NK-92 (cell line): ENCODE measurements around the gene COL17A1.

Experiments
- DNase-seq: peaks from one replicate; lab custom pipeline; 2025; ENCODE audit not compliant: unreplicated experiment; lab: John Stamatoyannopoulos, UW

COL17A1 gene

DNA sequence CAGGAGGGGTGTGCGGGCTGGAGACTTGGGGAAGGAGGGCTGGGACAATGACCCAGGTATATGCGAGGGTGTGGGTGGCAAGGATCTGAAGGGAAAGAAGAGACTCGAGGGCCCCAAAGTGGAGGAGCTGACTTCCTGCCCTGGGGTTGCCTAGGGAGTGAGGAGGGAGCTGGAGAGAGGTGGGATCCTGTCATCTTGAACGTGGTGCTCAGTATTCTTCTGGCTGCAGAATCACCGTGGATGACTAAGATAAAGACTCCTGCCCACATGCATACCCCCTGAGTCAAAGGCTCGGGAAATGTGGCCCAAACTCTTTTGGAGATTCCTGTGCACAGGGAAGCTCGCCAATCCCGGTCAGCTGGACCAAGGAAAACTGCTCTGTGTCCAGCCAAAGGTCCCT is 31.2 kb downstream of the COL17A1 start:
- no peak for DNase-seq

DNA sequence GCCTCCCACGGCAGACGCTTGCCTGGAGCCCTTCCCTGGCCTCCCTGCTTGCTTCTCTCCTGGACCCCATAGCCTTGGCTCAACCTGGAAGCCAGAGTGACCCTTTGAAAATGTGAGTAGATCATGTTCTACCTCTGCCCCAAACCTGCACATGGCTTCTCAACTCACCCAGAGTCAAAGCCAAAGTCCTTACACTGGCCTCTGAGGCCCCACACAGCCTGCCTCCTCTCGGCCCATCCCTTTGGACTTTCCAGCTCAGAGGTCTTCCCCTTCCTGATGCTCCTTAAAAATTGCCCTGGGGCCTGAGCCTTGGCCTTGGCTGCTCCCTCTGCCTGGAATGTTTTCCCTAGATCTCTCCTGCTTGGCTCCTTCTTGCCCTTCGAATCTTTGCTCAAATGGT is 32.5 kb downstream of the COL17A1 start:
- no peak for DNase-seq

GRCh38 chr10:104052431-104052830 is 33.2 kb downstream of the COL17A1 start:
- DNase-seq, result no peak

DNA sequence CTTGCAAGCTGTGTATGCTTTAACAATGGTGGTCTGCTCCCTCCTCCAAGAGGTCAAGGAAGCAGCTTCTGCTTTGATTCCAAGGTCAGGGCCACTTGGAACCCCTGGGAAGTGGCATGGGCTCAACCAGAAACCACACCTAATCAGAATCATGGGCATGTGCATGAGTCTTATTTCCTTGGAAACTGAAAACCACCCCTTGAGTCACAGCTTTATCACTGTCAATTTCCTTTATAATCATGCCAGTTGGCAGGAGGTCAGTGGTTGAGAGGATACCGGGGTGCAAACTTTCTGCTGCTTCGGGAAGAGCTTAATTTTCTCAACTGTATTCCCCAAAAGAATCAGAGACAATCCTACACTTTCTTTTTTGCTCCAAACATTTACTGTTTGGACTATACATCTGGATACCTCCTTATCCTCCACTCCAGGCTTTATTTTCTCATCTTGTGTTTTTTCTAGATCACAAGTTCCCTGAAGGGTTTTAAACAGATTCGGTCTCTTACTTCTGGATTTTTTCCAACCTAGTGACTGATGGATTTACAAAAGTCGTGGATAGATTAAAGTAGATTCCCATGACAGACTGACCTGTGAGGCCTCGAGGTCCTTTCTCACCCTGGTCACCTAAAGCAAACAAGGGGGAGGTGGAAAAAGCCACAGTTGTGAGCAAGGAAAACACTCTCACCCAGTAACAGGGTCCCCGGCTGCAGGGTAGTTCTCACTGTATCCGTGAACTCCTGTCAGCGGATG is 36.0 kb downstream of the COL17A1 start:
- no peak for DNase-seq

- no peak for DNase-seq
Observed at GRCh38 chr10:104046651-104047050, 39.0 kb downstream of the COL17A1 start.

DNA sequence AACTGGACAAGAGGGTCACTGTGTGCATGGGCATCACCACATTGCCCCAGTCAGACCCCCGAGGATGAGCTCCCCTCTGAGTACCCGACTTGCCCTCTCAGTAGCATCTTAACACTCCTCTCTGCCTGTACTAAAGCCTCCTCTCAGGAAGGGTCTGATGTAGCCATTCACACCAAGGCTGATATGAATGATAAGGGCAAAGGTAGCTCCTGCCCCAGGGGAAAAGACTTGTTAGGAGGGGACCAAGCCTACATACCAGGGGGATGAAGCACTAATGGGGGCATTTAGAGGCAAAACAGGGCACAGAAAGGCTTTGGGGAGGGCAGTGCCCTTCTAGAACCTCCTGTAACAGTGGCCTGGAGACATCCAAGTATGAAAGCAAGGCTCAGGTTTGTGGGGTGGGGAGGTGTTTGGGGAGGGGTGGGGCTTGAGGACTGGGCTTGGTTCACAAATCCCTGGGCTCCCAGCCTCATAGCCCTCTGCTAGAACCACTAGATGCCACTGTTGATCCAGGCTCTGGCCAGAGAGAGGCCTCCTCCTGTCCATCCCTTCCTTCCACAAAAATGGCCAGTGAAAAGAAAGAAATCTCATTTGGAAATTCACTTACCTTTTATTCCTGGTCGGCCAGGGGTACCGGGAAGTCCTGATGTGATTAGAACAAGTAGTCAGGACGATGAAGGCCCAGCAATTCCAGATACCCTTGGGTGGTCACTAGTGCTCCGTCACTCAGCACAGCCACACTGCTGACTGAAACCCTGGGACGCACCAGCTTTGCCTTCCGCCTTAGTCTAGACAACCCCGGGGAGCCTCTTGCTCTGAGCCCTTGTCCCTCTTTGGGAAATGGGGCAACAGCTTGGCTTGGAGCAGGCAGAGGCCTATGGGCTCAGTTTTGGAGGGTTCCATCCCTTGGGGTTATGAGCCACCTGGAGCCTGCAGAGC is 40.3 kb downstream of the COL17A1 start:
- DNase-seq, result no peak

DNA sequence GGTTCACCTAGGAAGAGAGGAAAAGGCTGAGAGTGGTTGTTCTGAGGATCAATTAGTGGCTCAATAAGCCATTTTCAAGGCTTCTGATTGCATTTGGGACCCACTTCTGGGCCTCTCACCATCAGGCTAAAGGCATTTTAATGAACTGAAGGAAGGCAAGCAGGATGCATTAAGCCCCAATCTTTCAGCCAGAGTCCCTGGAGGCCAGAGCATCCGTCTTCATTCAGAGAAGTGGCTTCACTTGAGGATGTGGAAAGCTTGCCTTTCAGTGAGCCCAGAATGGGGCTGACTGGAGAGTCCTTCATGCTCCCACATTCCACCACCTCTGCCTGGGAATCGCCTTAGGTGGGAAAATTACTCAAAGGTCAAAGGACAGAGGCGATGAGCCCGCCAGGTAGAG is 41.8 kb downstream of the COL17A1 start:
- DNase-seq, result no peak

- no peak for DNase-seq
Observed at GRCh38 chr10:104043185-104043830, 42.4 kb downstream of the COL17A1 start.

GRCh38 chr10:104041891-104042535 is 43.7 kb downstream of the COL17A1 start:
- DNase-seq, result no peak

DNA sequence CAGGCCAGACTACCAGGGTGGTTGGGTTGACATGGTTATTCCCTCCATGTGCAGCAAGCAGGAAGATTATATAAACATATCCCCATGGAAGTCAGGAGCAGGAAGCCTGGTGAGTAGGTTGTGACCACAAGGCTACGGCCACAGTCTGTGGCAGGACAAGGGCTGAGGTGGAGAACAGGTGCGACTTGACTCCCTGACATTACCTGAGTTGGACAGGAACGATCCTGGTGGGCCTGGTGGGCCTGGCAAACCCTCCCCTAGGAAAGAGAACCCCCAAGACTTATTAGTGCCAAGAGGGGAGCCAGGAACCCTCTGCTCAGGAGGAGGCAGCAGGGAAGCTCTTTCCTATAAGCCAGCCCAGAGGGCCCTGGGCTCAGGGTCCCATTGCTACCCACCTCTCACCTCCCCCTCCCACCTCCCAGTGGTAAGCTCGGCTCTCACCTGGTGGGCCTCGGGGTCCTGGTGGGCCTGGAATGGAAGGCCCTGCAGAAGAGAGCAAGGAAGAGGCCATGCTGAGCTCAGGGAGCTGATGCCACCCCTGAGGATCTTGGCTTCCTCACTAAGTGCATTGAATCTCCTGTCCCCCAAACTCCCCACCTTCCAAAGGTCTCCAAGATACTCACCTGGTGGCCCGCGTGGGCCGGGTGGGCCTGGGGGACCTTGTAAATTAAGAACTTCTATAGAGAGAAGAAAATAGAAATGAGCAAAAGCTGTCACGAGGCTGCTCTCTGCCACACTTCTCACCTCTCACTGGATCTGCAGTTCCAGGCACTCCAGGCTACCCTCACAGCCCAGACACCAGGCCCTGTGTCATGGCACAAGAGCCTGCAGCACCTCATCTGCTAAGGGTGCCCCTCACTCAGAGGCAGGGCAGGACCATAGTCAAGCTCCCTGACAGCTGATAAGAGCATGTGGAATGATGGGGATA is 44.6 kb downstream of the COL17A1 start:
- no peak for DNase-seq

- no peak for DNase-seq
Observed at GRCh38 chr10:104040382-104040781, 45.3 kb downstream of the COL17A1 start.

DNA sequence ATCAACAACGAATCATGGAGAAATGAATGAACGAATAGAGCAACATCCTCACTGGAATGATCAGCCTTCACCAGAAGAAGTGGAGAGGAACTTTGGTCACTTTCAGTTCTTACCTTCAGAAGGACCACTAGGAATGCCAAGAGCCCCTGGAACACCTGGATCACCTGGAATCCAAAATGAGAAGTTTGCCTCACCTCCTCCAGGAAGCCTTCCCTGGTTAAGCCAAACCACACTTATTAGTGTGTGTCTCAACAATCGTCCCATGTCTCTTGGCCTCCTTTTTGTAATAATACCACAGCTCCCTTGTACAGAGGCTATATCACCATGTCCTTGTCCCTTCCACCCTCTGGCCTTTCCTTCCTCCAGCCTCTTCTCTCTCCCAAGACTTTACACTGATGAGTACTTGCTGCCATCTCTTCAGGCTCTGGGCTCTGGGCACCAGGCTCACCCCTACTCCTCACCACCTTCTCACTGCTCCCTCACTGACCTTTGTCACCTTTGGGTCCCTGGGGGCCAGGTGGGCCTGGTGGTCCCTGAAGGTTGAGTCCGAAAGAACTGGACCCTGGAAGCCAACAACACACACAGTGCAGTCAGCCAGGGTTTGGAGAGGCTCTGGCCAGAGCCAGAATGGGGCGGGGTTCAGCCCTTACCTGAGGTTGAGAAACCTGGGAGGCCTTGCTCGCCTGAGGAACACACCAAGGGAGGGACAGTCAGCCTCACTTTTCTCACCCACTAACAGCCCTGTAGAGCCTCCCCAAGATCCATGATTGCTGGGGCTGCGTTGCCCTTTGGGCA is 46.5 kb downstream of the COL17A1 start:
- DNase-seq, result no peak

DNA sequence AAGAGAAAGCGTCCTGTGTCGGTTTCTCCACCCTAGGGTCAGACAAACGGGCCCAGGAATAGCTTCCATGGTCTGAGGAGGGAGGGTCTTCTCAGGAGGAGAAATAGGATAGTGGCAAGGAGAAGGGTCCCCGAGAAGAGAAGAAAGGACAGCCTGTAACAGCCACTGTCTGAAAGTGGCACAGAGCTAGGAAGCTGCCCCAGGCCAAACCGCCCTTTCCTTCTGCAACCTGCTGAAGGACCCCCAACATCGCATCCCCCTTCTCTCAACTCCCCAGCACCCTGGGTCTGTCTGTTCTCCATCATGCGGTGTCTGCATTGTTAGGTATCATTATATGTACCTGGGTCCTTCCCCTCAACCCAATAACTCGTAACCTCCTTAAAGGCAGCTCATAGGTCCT is 47.1 kb downstream of the COL17A1 start:
- DNase-seq, result no peak

- DNase-seq, result no peak
Observed at GRCh38 chr10:104037261-104037951, 48.3 kb downstream of the COL17A1 start.

DNA sequence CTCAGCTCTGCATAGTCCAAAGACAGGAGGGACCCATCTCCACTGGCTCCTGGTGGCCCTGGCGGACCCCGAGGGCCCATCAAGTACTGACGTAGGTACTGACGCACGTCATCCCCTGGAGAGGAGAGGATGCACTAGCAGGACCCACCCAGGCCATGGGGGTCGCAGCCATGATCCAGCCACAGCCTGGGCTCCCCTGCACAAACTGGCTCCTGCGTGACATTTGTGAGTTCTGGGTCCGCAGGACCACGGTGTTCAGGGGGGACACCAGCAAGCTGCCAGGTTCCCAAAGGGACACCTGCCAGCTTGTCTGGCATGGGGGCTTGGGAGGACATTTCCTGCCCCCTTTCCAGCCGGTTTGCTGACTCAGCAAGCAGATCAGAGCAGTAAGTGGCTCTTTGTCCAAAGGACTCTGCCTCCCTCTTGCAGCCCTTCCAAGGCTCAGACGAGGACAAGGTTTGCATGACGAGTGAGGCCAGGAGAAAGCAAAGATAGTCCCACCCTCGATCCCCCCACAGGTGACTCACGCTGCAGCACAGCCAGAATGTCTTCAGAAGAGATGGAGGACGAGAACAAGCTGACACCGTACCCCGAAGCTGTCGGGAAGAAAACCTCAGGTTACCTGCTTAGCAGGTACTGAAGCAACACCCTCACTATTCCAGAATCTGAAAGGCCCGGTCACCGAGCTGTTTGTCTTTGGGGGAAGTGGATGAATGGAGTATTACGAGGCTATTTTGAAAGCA is 49.0 kb downstream of the COL17A1 start:
- no peak for DNase-seq

GRCh38 chr10:104036069-104036384 is 49.7 kb downstream of the COL17A1 start:
- DNase-seq, result no peak

DNA sequence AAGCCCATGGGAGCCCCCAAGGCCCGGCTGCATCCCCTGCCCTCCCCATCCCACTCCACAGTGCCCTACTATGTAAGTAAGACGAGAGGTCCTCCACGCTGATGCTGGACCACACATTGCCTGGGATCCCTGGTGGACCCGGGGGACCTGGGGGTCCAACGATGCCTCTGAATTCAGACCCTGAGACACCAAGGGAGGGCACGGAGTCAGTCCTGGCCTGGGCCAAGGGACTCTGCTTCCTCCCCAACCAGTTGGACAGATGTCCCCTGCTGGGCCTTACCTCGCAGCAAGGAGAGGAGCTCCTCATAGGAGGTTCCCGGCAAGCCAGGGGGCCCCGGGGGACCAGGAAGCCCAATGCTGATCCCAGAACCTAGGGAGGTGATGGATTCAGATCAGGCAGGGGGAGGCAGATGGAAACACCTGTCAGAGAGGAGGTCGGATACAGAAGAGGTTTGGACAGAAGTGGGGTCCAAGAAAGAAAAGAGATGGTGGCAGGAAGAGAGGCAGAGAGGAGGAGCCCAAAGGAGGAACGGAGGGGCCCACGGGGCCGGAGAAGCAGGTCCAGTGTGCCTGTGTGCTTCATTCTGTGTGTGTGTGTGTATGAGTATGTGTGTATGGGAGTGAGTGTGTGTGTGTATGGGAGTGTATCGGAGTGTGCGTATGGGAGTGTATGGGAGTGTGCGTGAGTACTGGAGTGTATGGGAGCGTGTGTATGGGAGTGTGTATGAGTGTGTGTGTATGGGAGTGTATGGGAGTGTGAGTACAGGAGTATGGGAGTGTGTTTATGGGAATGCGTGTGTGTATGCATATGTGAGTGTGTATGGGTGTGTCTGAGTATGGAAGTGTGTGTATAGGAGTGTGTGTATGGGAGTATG is 50.2 kb downstream of the COL17A1 start:
- no peak for DNase-seq
